Measurements from ENCODE around the gene CXCR6.

- TF ChIP-seq POLR2AphosphoS5 (IDR thresholded peaks at IDR 0.05; ENCODE audit: low read depth) (no peak), EZH2 (IDR thresholded peaks at IDR 0.05; ENCODE audit: low read depth, unreplicated experiment) (no peak), CTCF (conservative IDR thresholded peaks at IDR 0.05; ENCODE audit: low read depth in 2 of 2) (no peak), ZNF331 (CRISPR knock-in tag; IDR thresholded peaks at IDR 0.05; ENCODE audit: low read depth) (no peak), REST (IDR thresholded peaks at IDR 0.05; ENCODE audit: unreplicated experiment) (no peak), EZH2phosphoT487 (IDR thresholded peaks at IDR 0.05; ENCODE audit: unreplicated experiment) (no peak), JUNB (IDR thresholded peaks at IDR 0.05; ENCODE audit: unreplicated experiment) (no peak), CREB1 (CRISPR knock-in tag; IDR thresholded peaks at IDR 0.05; ENCODE audit: low read depth) (no peak), ZNF462 (CRISPR knock-in tag; IDR thresholded peaks at IDR 0.05) (no peak), ETS1 (IDR thresholded peaks at IDR 0.05) (no peak), NANOG (IDR thresholded peaks at IDR 0.05; ENCODE audit: borderline replicate concordance) (no peak), STAT1 (IDR thresholded peaks at IDR 0.05; ENCODE audit: unreplicated experiment) (no peak)
These were observed 7.0 kb upstream of the CXCR6 start for GRCh38 chr3:45936261-45936660.

Data from GM23338 (cell line).